Small intestine (tissue), 7 donors: Measurements from ENCODE around the gene SNX19. TPM values are rescaled to one million over a fixed set of nuclear protein-coding genes. Genes with fewer than 3 reads are reported as not detected.

Experiments used
- DNase-seq, 2 donors: peaks; one replicate each; pipeline versions ENCODE4 v3.0.0 to v3.0.0-alpha.2; 2013
- FAIRE-seq: peaks from 2 replicates; lab custom pipeline; 2012; peaks lifted over from hg19 to GRCh38; lab: Jason Lieb, UNC
- H3K27ac ChIP-seq, 3 donors: one replicate each; pipeline ENCODE4 v1.5.1; 2013; ENCODE audit warnings: low read length in 2 of 3, mild to moderate bottlenecking in 2 of 3, control low read depth in 1 of 3, inconsistent platforms in 1 of 3, low read depth in 1 of 3, moderate library complexity in 1 of 3
- H3K27me3 ChIP-seq, 3 donors: one replicate each; pipeline ENCODE4 v1.6.1; 2013; ENCODE audit warnings: low read length in 3 of 3, inconsistent platforms in 1 of 3; ENCODE audit not compliant: control insufficient read depth in 3 of 3, insufficient read depth in 3 of 3
- H3K36me3 ChIP-seq, 3 donors: one replicate each; pipeline ENCODE4 v1.6.1; 2013; ENCODE audit warnings: low read length in 3 of 3, inconsistent platforms in 1 of 3, low read depth in 1 of 3, mild to moderate bottlenecking in 1 of 3, moderate library complexity in 1 of 3; ENCODE audit not compliant: control insufficient read depth in 3 of 3, insufficient read depth in 2 of 3
- H3K4me1 ChIP-seq, 3 donors: one replicate each; pipeline ENCODE4 v1.6.1; 2013; ENCODE audit warnings: low read length in 2 of 3, inconsistent platforms in 1 of 3, low read depth in 1 of 3, mild to moderate bottlenecking in 1 of 3, moderate library complexity in 1 of 3; ENCODE audit not compliant: control insufficient read depth in 3 of 3, insufficient read depth in 2 of 3
- H3K4me3 ChIP-seq, 3 donors: one replicate each; pipeline ENCODE4 v1.5.1; 2013; ENCODE audit warnings: low read length in 3 of 3, control low read depth in 1 of 3, inconsistent platforms in 1 of 3, low read depth in 1 of 3, mild to moderate bottlenecking in 1 of 3, moderate library complexity in 1 of 3
- H3K9me3 ChIP-seq, 2 donors: one replicate each; pipeline ENCODE4 v1.6.1; 2013; ENCODE audit warnings: low read depth in 1 of 2, low read length in 1 of 2; ENCODE audit not compliant: control insufficient read depth in 2 of 2, insufficient read depth in 1 of 2
- WGBS, 3 donors: extraction: QIAGEN DNeasy Blood & Tissue Kit; methylation state at CpG; one replicate each; pipeline ENCODE4 v1.1.7; 2013; 5-methylcytosine and 5-hydroxymethylcytosine counted together
- polyA plus RNA-seq, 4 donors: library from polyadenylated mRNA; stranded (reverse) in 3 of 4; unstranded in 1 of 4; fragments of 200-250 nt in 3 of 4; fragments of 120-200 nt in 1 of 4; gene quantifications; one replicate each; pipeline versions ENCODE4 v1.2.1 to v1.2.3, GENCODE V29; 2013
- donor health status: healthy with polysubstance abuse.
- donor health status: control.
- donor health status: control.
- donor health status: Bipolar disorder and iron deficiency.
- donor health status: healthy.

SNX19 gene
- polyA plus RNA-seq, 4 donors, result 8.9 to 35.7 (median 17.5) TPM

DNA sequence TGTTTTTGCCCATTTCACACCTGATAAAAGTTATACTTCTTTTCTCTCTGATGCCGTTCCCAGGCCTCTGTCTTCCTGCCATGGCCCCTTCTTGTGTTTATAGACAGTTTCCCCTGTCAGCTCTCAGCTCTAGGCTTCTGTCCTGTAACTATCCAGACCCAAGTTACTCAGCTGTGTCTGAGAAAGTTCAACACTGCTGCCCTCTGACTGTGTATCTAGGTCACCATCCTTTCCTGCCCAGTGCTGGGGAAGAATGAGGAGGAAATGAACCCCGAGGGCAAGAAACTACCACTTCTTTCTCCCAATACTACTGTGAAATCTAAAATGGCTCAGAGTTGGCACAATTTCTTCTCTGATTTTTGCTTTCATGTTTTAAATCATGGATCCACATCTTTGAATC lies 29.6 kb downstream of the SNX19 start:
- no peaks in the 10 kb centered on the region for H3K9me3 ChIP-seq
- DNase-seq (no peak), FAIRE-seq (no peak)
- H3K4me1 ChIP-seq, result no peaks in the 10 kb centered on the region
- WGBS, 3 donors, result 84 to 91% (median 91%) methylated on average over 2 of the region's 2 CpGs
- peaks cover 9 to 23% (median 15%) of the 10 kb centered on the region in 3 donors for H3K36me3 ChIP-seq
- H3K27me3 ChIP-seq, result no peaks in the 10 kb centered on the region
- no peak overlapping the region for H3K4me3 ChIP-seq
- no peak overlapping the region for H3K27ac ChIP-seq

DNA sequence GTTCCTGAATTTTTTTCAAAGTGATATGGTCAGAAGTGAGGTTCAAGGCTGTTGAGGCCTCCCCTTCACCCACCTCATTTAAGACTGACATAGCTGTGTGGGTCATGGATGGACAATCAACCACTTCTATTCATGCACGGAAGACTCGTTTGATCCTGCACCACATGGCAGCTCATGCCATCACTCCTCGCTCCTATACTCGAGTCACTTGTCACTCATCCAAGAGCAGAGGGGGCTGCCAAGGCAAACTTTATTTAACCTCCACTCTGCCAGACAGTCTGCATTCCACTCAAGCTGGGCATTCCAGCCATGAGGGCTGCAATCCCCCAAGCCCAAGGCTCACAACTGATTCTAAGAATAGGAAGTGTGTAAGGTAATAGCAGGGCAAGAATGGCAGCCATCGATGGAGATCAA lies 34.1 kb downstream of the SNX19 start:
- H3K9me3 ChIP-seq, result no peaks in the 10 kb centered on the region
- H3K4me3 ChIP-seq, result no peak overlapping the region
- DNase-seq (no peak), FAIRE-seq (no peak)
- WGBS, 3 donors, result 80 to 89% (median 86%) methylated on average over 5 of the region's 5 CpGs
- no peak overlapping the region for H3K27ac ChIP-seq
- H3K27me3 ChIP-seq, result no peaks in the 10 kb centered on the region
- peaks cover 24 to 37% (median 33%) of the 10 kb centered on the region in 3 donors for H3K36me3 ChIP-seq
- peaks cover 0 to 13% (median 0%) of the 10 kb centered on the region in 3 donors for H3K4me1 ChIP-seq

DNA sequence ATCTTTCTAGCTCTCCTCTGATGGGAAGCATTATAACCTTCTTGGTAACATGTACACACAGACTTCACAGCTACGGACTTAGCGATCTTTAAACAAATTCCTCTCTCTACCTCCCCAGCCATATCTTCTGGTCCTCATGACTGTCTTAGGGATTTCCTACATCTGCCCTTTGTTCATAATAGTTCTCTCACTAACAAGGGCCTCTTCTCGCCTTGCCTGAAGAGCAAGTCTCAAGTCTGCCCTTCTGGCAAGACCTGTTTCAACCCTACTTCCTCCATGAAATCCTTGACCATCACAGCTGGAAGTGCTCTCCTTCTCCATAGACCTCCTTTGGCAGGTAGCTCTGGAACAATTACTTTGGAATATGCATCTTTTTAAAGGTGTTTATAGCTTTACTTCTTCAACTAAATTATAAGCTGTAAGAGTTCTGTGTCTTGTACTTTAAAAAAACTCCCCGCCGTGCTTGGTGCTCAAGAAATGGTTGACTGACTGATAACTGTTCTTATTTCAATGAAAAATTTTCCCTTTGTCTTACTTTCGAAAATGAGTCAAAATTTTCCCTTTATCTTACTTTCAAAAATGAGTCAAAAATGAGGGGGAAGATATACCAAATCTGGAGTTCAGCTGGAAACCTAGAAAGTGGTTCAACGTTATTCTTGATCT lies 34.7 kb downstream of the SNX19 start:
- Histone ChIP-seq H3K27ac (no peak overlapping the region), H3K9me3 (no peaks in the 10 kb centered on the region), H3K4me1 (peaks cover 0 to 15% (median 0%) of the 10 kb centered on the region in 3 donors), H3K36me3 (peaks cover 28 to 36% (median 35%) of the 10 kb centered on the region in 3 donors), H3K27me3 (no peaks in the 10 kb centered on the region), H3K4me3 (no peak overlapping the region)
- WGBS, 3 donors, result 85 to 91% (median 86%) methylated on average over 7 of the region's 7 CpGs
- DNase-seq (no peak), FAIRE-seq (no peak)

DNA sequence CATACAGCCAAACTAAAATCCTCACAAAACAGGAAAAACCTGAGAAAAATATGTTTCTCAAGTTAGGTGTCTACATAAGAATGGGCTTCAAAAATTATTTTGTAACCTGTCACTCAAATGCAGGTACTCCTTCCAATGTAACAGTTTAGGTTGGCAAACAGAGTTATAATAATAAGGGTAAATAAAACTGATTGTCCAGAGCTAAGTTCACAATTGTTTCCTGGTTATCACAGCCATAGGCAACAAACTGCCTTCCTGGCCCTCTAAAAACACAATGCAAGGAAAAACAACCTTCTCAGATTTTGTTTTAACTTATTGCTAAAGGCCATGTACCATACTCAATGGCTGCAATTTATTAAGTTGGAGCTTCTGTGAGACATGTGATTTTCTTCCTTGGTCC lies 36.4 kb downstream of the SNX19 start:
- FAIRE-seq (no peak), DNase-seq (no peak)
- Histone ChIP-seq H3K9me3 (no peaks in the 10 kb centered on the region), H3K4me1 (peaks cover 0 to 26% (median 0%) of the 10 kb centered on the region in 3 donors), H3K4me3 (no peak overlapping the region), H3K36me3 (peaks cover 25 to 34% (median 32%) of the 10 kb centered on the region in 3 donors), H3K27ac (no peak overlapping the region), H3K27me3 (no peaks in the 10 kb centered on the region)

DNA sequence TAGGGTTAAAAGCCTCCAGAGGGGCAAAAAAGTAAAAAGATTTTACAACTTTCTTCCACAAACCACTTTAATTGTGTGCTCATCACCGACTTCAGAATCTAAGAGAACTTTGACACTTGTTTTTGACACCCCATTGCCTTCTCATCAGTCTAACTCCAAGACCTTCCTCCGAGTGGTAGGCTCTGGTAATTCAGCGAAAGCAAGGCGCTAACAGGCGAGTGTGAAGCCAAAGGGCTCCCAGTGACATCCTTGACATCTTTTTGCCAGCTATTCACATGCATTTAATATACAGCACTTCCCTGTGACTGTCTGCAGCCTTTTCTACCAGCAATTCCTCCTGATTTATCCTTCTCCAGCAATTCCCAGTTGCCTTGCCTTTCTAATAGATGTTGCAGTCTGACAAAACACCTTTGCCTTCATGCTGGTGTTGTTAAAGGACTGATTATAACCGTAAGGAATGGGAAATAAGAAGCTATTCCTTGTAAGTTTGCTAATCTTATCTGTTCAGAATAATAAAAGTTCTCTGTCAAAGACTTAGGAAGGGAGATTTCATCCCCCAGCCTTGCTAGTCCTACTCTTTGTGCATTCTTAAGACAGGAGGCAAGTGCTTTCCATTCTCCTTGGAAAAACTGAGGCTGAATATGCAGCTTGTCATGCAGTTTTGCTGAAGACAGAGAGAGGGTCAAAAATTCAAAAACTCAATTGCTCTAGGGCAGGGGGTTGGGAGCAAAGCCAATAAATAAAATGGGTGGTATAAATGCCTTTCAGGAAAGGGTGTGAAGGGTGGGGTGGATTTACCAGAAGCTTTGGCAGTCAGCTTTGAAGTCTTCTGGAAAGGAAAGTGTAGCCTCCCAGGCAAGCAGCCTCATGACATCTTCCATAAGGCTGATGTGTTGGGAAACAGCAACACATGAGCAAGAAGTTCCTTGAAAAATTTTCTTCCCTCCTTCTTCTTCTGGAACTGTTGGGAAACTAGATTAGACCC lies 39.1 kb downstream of the SNX19 start:
- Histone ChIP-seq H3K4me1 (peaks cover 0 to 26% (median 0%) of the 10 kb centered on the region in 3 donors), H3K4me3 (no peak overlapping the region), H3K36me3 (peaks cover 24 to 35% (median 30%) of the 10 kb centered on the region in 3 donors), H3K9me3 (no peaks in the 10 kb centered on the region), H3K27me3 (no peaks in the 10 kb centered on the region), H3K27ac (peak overlapping the region in 2 of 3 donors; percentile 23 to 62)
- DNase-seq, result peak; percentile 48 to 67
- WGBS, 3 donors, result 53 to 74% (median 64%) methylated on average over 6 of the region's 6 CpGs
- FAIRE-seq, result no peak

DNA sequence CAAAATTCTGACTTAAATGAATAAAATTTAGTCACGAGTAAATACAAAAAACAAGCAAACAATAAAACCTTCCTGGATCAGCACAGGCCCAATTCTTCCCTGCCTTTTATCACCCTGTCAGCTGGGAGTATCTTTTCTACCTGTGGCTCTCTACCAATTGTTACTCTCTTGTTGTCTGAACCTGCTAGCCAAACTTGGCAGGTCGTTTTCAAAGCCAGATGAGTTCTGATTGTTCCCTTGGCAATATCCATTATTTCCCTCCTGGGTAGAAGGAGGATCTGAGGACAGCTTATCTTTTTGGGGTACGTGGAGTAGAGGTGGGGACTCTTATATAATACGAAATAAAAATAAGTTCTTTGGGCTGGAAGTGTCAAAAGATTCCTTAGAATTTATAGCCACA lies 40.2 kb downstream of the SNX19 start:
- FAIRE-seq (no peak), DNase-seq (no peak)
- no peaks in the 10 kb centered on the region for H3K27me3 ChIP-seq
- WGBS, 3 donors, result 63 to 87% (median 74%) methylated on average over 4 of the region's 4 CpGs
- no peak overlapping the region for H3K4me3 ChIP-seq
- H3K4me1 ChIP-seq, result peaks cover 0 to 26% (median 0%) of the 10 kb centered on the region in 3 donors
- H3K36me3 ChIP-seq, result peaks cover 24 to 34% (median 27%) of the 10 kb centered on the region in 3 donors
- no peaks in the 10 kb centered on the region for H3K9me3 ChIP-seq
- no peak overlapping the region for H3K27ac ChIP-seq

DNA sequence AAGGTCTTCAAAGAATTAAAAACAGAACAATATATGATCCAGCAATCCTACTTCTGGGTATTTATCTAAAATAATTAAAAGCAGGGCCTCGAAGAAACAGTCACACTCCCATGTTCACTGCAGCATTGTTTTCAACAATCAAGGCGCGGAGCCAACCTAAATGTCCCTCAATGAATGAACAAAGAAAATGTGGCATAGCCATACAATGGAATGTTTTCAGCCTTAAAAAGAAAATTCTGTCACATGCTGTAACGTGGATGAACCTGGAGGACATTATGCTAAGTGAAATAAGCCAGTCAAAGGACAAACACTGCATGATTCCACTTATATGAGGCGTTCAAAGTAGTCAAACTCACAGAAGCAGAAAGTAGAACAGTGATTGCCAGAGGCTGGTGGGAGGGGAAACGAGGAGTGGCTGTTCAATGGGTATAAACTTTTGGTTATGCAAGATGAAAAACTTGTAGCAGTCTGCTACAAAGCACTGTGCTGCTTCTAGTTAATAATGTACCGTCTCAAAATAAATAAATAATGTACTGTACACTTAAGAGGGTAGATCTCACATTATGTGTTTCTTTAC lies 41.2 kb downstream of the SNX19 start:
- no peak overlapping the region for H3K4me3 ChIP-seq
- H3K4me1 ChIP-seq, result peaks cover 0 to 26% (median 0%) of the 10 kb centered on the region in 3 donors
- FAIRE-seq (no peak), DNase-seq (no peak)
- H3K27me3 ChIP-seq, result no peaks in the 10 kb centered on the region
- peaks cover 18 to 31% (median 23%) of the 10 kb centered on the region in 3 donors for H3K36me3 ChIP-seq
- WGBS, 3 donors, result 91 to 95% (median 92%) methylated on average over 7 of the region's 7 CpGs
- H3K9me3 ChIP-seq, result no peaks in the 10 kb centered on the region
- H3K27ac ChIP-seq, result no peak overlapping the region

DNA sequence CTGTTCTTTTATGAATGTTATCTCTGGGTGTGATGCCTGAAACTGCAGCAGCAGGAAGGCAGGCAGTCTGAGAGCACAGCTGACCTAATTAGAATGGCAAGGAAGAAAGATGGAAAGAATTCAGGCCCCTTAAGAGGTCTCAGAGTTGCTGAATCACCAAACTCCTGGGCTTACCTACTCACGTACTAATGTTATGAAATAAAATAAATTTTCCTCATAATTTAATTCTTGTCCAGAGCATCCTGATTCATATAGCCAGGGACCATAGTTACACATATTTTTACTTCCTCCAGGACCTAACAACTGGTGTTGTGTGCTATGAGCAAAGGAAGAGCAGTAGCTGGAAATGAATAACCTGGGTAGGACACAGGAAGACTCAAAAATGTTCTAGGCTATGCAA lies 41.9 kb downstream of the SNX19 start:
- Histone ChIP-seq H3K27me3 (no peaks in the 10 kb centered on the region), H3K36me3 (peaks cover 17 to 28% (median 19%) of the 10 kb centered on the region in 3 donors), H3K27ac (no peak overlapping the region), H3K4me3 (no peak overlapping the region), H3K4me1 (peaks cover 0 to 26% (median 0%) of the 10 kb centered on the region in 3 donors), H3K9me3 (no peaks in the 10 kb centered on the region)
- WGBS, 3 donors, result 48 to 79% (median 63%) methylated on average over 1 of the region's 1 CpG
- no peak for FAIRE-seq
- DNase-seq, result no peak
